Fibroblast of lung (primary cell): ENCODE results near the gene LTBP2. TPM values are rescaled to one million over a fixed set of nuclear protein-coding genes. Genes with fewer than 3 reads are reported as not detected.

Source experiments
- DNase-seq, 2 donors: peaks; one replicate each; pipeline versions ENCODE4 v3.0.0 to v3.0.0-alpha.2; 2010; ENCODE audit warnings: low read depth in 2 of 2
- H2AFZ ChIP-seq: 2 replicates; pipeline ENCODE4 v1.5.1; 2012; ENCODE audit warnings: low read length, control low read depth, inconsistent platforms
- H3K27ac ChIP-seq: 2 replicates; pipeline ENCODE4 v1.5.1; 2011; ENCODE audit warnings: low read length, control low read depth; ENCODE audit not compliant: insufficient read depth
- H3K27me3 ChIP-seq: 2 replicates; pipeline ENCODE4 v1.5.1; 2011; ENCODE audit warnings: mild to moderate bottlenecking, low read length; ENCODE audit not compliant: control insufficient read depth, insufficient read depth
- H3K36me3 ChIP-seq: 2 replicates; pipeline ENCODE4 v1.5.1; 2011; ENCODE audit warnings: low read length; ENCODE audit not compliant: control insufficient read depth, insufficient read depth
- H3K4me1 ChIP-seq: 2 replicates; pipeline ENCODE4 v1.5.1; 2011; ENCODE audit warnings: low read length; ENCODE audit not compliant: control insufficient read depth, insufficient read depth; ENCODE audit errors: extremely low read depth
- H3K4me2 ChIP-seq: 2 replicates; pipeline ENCODE4 v1.5.1; 2011; ENCODE audit warnings: low read length, control low read depth; ENCODE audit not compliant: insufficient read depth; ENCODE audit errors: extremely low read depth
- H3K4me3 ChIP-seq, 4 experiments: fragments of 200-600 bp in 1 of 4; sonication (generic) in 1 of 4; replicated peaks in 1 of 4; 2 replicates each; pipeline ENCODE4 v1.5.1; 2011 to 2016; ENCODE audit warnings: low read length in 4 of 4, low read depth in 3 of 4, mild to moderate bottlenecking in 3 of 4, control low read depth in 2 of 4, inconsistent platforms in 1 of 4, mixed read lengths in 1 of 4; ENCODE audit not compliant: insufficient read depth in 1 of 4; ENCODE audit errors: control extremely low read depth in 1 of 4
- H3K79me2 ChIP-seq: 2 replicates; pipeline ENCODE4 v1.5.1; 2012; ENCODE audit warnings: mild to moderate bottlenecking, low read length, inconsistent platforms; ENCODE audit not compliant: control insufficient read depth, insufficient read depth
- H3K9ac ChIP-seq: 2 replicates; pipeline ENCODE4 v1.5.1; 2011; ENCODE audit warnings: mild to moderate bottlenecking, low read length, control low read depth; ENCODE audit not compliant: insufficient read depth
- H3K9me3 ChIP-seq: 2 replicates; pipeline ENCODE4 v1.5.1; 2012; ENCODE audit warnings: low read depth, low read length; ENCODE audit not compliant: control insufficient read depth, insufficient read depth
- H4K20me1 ChIP-seq: 2 replicates; pipeline ENCODE4 v1.5.1; 2011; ENCODE audit warnings: low read length; ENCODE audit not compliant: control insufficient read depth, insufficient read depth; ENCODE audit errors: extremely low read depth
- EZH2 ChIP-seq: IDR thresholded peaks from 2 replicates; pipeline ENCODE4 v1.5.1; 2012; ENCODE audit warnings: low read length, control low read depth, mild to moderate bottlenecking; ENCODE audit errors: missing control alignments
- polyA plus RNA-seq, 2 donors: library from polyadenylated mRNA; depleted of rRNA in 1 of 2; stranded (reverse) in 1 of 2; unstranded in 1 of 2; fragments of >200 nt; gene quantifications; 2 replicates each; pipeline ENCODE4 v1.2.1, GENCODE V29; 2011 to 2012; ENCODE audit warnings: missing spikeins in 1 of 2
- total RNA-seq: library from RNA; depleted of rRNA; stranded (reverse); fragments of >200 nt; gene quantifications from 2 replicates; pipeline ENCODE4 v1.2.1, GENCODE V29; 2014
- TF ChIP-seq, protein P1 (sequence below), 2 donors: IDR thresholded peaks in 1 of 2; conservative IDR thresholded peaks in 1 of 2; 1 replicate in 1 of 2; 2 replicates in 1 of 2; pipeline ENCODE4 v1.5.1; 2011 to 2012; ENCODE audit warnings: low read length in 2 of 2, control low read depth in 1 of 2, inconsistent platforms in 1 of 2, low read depth in 1 of 2, mild to moderate bottlenecking in 1 of 2

LTBP2 gene
- total and polyA plus RNA-seq, 2 donors (not counting 1 experiment from before 2014, with no cell fraction given), result 108 to 514 TPM

DNA sequence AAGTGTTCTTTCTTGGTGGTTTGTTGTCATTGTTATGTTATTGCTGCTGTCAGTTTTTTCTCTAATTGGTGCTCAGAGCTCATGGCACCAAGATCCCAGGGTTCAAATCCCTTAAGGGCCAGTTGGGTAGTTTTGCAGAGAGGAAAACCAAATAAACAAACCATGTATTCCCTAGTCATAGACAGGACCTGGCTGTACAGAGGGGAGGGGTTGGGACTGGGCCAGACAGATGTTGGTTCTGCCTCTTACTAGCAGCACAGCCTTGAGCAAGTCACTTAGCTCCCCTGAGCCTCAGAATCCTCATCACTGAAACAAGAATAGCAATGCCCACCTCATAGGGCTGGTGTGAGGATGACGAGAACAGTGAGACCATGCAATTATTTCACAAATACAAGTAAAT lies 53.4 kb downstream of the LTBP2 start:
- H3K27me3 ChIP-seq, result no peaks in the 10 kb centered on the region
- peaks cover 25% of the 10 kb centered on the region for H3K4me1 ChIP-seq
- H2AFZ ChIP-seq, result no peak overlapping the region
- DNase-seq, result peak in 1 of 2 donors; percentile 73
- H3K36me3 ChIP-seq, result peaks cover 5% of the 10 kb centered on the region
- H3K27ac ChIP-seq, result peak overlapping the region; percentile 31
- no peak overlapping the region for H3K4me3 ChIP-seq
- TF ChIP-seq EZH2, result no peak
- TF ChIP-seq, protein P1, sequence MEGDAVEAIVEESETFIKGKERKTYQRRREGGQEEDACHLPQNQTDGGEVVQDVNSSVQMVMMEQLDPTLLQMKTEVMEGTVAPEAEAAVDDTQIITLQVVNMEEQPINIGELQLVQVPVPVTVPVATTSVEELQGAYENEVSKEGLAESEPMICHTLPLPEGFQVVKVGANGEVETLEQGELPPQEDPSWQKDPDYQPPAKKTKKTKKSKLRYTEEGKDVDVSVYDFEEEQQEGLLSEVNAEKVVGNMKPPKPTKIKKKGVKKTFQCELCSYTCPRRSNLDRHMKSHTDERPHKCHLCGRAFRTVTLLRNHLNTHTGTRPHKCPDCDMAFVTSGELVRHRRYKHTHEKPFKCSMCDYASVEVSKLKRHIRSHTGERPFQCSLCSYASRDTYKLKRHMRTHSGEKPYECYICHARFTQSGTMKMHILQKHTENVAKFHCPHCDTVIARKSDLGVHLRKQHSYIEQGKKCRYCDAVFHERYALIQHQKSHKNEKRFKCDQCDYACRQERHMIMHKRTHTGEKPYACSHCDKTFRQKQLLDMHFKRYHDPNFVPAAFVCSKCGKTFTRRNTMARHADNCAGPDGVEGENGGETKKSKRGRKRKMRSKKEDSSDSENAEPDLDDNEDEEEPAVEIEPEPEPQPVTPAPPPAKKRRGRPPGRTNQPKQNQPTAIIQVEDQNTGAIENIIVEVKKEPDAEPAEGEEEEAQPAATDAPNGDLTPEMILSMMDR (conservative IDR thresholded peaks at IDR 0.05 in 1 of 2, IDR thresholded peaks at IDR 0.05 in 1 of 2; ENCODE audit: low read depth in 1 of 2, low read length in 2 of 2), result no peak
- H3K9ac ChIP-seq, result no peak overlapping the region
- no peak overlapping the region for H3K4me2 ChIP-seq
- H4K20me1 ChIP-seq, result no peaks in the 10 kb centered on the region
- H3K9me3 ChIP-seq, result no peaks in the 10 kb centered on the region
- H3K79me2 ChIP-seq, result peaks cover 38% of the 10 kb centered on the region

DNA sequence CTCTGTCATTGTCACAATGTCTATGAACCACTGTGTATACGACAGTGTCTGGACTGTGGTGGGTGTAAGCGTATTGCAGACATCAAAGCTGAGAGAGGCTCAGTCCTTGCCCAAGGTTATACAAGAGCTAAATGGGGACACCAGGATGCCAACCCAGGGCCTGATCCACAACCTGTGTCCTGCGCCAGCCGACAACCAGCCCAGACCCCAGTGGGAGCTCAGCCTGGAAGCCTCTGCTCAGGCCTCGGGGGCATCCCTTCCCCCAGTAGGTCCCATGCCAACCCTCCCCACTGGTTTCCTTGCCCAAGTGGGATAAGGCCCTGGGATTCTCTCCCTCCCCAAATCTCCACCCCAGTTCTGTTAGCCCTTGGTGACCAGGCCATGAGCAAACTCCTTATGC lies 54.3 kb downstream of the LTBP2 start:
- no peak overlapping the region for H3K4me2 ChIP-seq
- no peak overlapping the region for H2AFZ ChIP-seq
- no peaks in the 10 kb centered on the region for H3K27me3 ChIP-seq
- TF ChIP-seq, protein P1 (conservative IDR thresholded peaks at IDR 0.05 in 1 of 2, IDR thresholded peaks at IDR 0.05 in 1 of 2; ENCODE audit: low read depth in 1 of 2, low read length in 2 of 2), result no peak
- no peak for TF ChIP-seq EZH2
- no peaks in the 10 kb centered on the region for H3K9me3 ChIP-seq
- H4K20me1 ChIP-seq, result no peaks in the 10 kb centered on the region
- no peak overlapping the region for H3K9ac ChIP-seq
- H3K36me3 ChIP-seq, result peaks cover 7% of the 10 kb centered on the region
- DNase-seq, result no peak
- H3K4me3 ChIP-seq, result no peak overlapping the region
- H3K79me2 ChIP-seq, result peaks cover 32% of the 10 kb centered on the region
- H3K4me1 ChIP-seq, result peaks cover 21% of the 10 kb centered on the region
- no peak overlapping the region for H3K27ac ChIP-seq

DNA sequence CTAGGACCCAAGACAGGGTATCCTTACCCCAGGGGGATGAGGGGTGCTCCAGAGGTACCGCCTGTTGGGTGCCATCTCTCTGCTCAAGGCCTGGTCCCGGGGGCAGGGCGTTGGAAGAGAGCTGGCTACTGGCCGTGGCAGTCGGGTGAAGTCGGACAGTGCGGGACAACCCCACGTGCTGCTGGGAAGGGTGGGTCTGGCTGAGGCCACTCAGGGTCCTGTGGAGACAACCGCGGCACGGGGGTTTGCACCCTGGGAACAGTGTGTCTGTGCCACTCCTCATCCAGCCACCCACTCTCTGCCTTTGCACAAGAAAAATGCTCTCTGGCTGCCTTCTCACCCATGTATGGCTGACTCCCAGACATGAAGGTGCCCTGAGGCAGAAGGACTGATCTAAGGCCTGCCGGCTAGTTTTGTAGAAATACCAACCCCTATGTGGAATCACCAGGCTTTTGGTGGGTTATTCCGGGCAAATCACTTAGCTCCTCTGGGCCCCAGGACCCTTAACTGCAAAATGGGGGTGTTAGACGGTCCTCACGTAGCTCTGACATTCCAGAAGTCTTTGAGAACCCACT lies 56.5 kb downstream of the LTBP2 start:
- H4K20me1 ChIP-seq, result no peaks in the 10 kb centered on the region
- no peaks in the 10 kb centered on the region for H3K27me3 ChIP-seq
- no peak overlapping the region for H2AFZ ChIP-seq
- H3K9me3 ChIP-seq, result no peaks in the 10 kb centered on the region
- H3K36me3 ChIP-seq, result peaks cover 16% of the 10 kb centered on the region
- H3K4me2 ChIP-seq, result no peak overlapping the region
- H3K9ac ChIP-seq, result no peak overlapping the region
- H3K4me1 ChIP-seq, result peaks cover 34% of the 10 kb centered on the region
- no peak overlapping the region for H3K4me3 ChIP-seq
- peaks cover 26% of the 10 kb centered on the region for H3K79me2 ChIP-seq
- DNase-seq, result no peak
- TF ChIP-seq, protein P1 (conservative IDR thresholded peaks at IDR 0.05 in 1 of 2, IDR thresholded peaks at IDR 0.05 in 1 of 2; ENCODE audit: low read depth in 1 of 2, low read length in 2 of 2), result no peak
- TF ChIP-seq EZH2, result no peak
- H3K27ac ChIP-seq, result no peak overlapping the region
